HG03095 (cell line): ENCODE data around the gene SLC2A6.

ENCODE experiments used
- ATAC-seq: cut with Tn5 transposase; IDR thresholded peaks from one replicate; pipeline ENCODE4 v1.9.1; 2021; ENCODE audit warnings: moderate library complexity; ENCODE audit not compliant: unreplicated experiment

SLC2A6 gene

GRCh38 chr9:133496861-133497842, 18.3 kb upstream of the SLC2A6 start:
- ATAC-seq, result no peak

- ATAC-seq, result no peak
Measured at GRCh38 chr9:133495327-133496293, 16.7 kb upstream of the SLC2A6 start.

GRCh38 chr9:133494636-133495326, 15.9 kb upstream of the SLC2A6 start:
- no peak for ATAC-seq

DNA sequence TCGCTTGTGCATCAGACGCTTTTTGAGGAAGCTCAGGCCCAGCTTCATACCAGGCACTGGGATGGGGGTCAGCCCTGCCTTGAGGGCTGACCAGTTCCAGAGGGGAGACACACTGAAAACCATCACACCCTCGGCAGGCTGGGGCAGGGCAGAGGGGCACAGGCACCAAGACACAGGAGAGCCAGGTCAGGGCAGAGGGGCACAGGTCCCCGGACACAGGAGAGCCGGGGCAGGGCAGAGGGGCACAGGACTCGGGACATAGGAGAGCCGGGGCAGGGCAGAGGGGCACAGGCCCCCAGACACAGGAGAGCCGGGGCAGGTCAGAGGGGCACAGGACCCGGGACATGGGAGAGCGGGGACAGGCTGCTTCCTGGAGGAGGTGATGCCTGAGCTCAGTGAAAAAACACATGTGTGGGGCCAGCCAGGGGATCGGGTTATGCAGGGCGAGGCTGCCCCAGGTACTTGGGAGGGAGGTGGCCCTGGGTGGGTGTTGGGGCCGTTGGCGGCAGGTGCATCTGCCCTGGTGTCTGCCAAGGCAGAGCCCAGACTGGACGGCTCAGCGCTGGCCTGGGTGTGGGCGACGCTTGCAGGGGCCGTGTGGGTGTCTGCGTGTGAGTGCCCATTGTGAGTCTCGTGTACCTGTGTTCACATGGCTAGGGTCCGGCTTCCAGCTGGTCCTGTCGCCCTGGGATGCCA, 15.1 kb upstream of the SLC2A6 start:
- ATAC-seq, result no peak

DNA sequence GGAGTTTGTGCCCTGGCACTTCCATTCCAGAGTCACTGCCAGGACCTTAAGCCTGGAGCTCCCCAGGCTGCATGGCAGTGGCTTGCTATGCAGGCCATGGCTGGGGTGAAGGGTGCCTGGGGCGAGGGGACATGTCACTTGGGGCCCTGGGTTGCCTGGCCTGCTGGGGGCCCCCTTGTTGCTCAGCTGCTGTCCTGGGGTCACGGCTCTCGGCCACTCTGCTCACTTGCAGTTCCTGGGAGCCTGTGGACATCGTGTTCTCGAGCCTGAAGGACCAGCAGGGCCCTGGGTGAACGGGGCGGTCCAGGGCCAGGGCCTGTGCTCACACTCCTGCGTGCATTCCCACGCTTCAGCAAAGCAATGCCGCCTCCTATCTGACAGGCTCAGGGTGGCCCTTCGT, 14.5 kb upstream of the SLC2A6 start:
- no peak for ATAC-seq

GRCh38 chr9:133492061-133493021, 13.4 kb upstream of the SLC2A6 start:
- no peak for ATAC-seq

- no peak for ATAC-seq
Measured at GRCh38 chr9:133491656-133491925, 12.7 kb upstream of the SLC2A6 start.

DNA sequence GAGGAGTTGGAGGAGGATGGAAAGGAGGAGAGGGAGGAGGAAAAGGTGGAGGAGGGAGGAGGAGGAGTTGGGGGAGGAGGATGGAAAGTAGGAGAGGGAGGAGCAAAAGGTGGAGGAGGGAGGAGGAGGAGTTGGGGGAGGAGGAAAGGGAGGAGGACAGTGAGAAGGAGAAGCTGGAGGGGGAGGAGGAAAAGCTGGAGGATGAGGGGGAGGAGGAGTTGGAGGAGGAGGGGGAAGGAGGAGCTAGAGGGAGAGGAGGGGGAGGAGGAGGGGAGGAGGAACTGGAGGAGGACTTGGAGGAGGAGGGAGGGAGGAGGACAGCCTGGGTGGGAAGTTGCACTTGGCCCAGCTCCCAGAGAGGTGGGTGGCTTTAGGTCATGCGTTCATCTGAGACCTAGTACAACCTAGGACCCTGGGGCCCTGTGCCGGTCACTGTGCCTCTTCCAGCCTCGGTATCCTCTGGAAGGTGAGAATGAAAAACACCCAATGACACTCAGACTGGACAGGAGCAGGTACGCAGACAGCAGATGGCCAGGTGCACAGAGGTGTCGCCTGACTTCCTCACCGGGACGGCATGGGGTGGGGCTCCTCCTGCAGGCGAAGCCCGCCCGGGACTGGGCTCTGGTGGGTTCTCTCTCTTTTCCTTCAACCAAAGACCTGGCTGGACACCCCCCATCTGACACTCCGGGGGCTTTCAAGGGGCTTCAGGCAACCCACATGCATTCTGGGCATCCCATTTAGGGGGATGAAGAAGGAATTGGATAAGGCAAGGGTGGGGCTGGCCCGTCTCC, 12.2 kb upstream of the SLC2A6 start:
- no peak for ATAC-seq

DNA sequence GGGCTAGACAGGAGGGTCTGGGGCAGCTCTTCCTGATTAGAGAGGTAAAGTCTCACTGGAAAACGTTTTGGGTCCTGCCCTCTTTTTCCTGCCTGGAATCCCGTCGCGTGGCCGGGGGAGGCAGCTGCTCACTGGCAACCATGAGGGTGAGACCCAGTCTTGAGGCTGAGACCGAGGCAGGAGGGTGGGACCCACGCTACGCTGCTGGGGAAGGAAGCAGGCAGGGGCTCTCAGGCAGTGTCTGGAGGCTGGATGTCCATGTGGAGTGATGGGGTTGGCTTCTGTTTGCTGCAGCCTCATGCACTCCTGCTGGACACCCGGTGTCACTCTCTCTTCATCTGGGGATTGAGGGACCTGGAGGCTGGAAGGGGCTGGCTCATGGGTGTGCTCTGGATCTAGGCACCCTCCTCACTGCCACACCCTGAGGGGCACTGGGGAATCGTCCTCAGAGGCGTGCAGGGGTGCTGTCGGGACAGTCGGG, 11.3 kb upstream of the SLC2A6 start:
- no peak for ATAC-seq

DNA sequence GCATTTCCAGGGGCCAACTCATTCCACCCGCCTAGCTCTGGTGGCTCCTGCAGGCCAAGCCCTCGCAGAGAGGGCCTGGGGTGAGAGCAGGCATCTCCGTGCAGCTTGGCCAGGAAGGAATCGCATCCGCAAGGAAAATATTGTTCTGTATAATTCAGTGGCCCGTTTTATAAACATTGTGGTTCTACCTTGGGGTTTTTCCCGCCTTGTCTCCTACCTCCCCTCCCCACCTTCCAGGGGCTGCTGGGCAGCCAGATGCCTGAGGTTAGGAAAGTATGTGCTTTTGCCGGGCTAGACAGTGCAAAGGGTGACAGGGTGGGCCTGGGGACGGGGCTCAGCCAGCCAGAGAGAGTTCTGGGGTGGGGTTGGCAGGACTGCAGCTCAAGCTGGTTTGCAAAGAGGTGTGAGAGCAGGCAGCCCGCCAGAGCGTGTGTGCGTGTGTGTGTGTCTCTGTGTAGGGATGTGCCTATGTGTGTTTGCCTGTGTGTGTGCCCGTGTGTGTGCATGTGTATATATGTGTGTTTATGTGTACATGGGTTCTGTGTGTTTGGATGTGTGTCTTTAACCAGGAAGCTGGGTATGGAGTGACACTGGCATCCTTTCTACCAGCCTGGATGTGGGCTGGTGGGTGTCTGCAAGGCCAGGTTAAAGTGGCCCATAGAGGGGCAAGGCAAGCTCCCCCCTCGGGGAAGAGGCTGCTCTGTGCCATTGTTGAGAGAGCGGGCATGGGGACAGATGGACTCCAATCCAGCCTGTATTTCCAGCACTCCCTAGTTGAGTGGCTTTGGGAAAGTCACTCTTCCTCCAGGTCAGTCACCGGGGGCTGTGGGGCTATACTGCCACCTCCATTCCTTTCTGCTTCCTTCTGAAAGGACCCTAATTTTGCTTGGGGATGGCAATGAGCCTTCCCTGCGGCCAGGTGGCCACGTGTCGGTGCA, 10.6 kb upstream of the SLC2A6 start:
- no peak for ATAC-seq

DNA sequence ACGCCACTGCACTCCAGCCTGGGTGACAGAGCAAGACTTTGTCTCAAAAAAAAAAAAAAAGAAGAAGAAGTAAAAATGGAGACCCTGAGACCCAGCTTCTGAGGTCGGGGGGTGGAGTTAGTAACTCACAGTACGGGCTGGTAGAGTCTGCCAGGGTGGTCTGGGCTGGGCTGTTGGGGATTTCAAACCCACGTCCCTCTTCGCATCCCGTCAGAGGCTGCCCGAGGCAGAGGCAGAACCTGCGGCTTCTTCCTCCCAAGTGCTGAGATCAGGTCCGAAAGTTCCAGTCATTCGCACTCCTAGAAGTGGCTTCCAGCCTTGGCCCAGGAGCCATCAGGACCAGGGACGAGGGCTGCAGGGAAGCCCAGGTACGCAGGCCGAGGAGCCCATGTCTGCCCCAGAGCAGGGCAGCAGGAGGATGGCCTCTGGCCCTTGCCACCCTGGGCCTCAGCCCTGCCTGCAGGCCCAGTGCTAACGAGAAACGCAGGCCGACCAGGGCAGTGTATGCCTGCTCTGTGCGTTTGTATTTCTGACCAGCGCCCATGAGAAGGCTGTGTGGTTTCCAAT, 9.9 kb upstream of the SLC2A6 start:
- ATAC-seq, result no peak

DNA sequence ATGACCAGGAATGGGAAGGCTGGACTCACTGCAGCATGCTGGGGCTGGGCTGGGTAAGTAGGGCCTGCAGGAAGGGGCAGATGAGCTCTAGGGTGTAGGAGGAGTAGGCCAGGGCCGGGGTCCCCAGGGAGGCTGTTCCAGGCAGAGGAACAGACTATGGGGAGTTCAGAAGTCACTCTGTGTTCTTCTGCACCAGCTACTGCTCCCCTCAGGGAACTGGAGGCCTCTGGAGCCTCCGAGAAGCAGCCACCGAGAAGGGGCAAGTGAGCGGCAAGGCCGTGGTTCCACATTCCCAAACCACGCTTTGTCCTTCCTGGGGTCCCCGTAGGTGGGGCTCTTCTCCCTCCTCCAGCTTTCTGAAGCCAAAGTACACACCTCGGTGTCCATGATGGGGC, 8.4 kb upstream of the SLC2A6 start:
- no peak for ATAC-seq

- ATAC-seq, result no peak
Measured at GRCh38 chr9:133485531-133486260, 6.8 kb upstream of the SLC2A6 start.

DNA sequence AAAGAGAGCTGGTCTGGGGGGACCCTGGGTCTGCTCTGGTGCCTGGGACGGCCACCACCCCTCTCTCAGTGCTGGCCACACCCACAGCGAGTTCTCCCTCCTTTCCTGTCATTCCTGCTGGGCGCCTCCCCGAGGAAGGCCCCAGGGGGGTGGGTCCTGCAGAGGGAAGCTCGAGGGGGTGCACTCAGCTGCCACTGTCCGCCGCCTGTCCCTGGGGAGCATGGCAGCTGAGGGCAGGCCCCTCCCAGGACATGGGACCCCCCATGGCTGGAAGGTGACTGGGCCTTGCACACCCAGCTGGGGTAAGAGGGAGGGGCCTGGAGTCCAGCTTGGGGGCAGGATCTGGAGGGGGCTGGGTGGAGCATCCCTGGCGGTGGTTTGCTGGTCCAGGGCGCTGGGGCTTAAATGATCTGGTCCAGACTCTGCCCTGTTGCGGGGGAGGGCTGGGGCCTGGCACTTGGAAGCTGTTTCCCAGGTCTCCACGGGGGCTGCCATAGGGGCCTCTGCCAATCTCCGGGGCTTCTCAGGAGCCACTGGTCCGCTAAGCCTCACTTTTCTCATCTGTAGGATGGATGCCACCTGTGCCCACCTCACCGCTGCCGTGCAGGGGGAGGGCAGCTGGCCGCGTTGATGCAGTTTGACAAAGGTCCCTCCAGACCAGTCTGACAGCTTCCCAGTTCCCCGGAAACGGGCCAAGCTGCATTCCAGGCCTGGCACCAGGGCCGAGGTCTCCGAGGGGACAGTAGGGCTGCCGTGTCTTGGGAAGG, 6.0 kb upstream of the SLC2A6 start:
- no peak for ATAC-seq

GRCh38 chr9:133483611-133484010, 4.7 kb upstream of the SLC2A6 start:
- ATAC-seq, result no peak
